NT2/D1 (cell line): ENCODE data around the gene TSPAN32.

ENCODE experiments used
- SUZ12 ChIP-seq: IDR thresholded peaks from 2 replicates; pipeline ENCODE4 v1.6.1; 2011; ENCODE audit not compliant: insufficient read length, insufficient read depth; ENCODE audit errors: extremely low read depth
- ZNF274 ChIP-seq: IDR thresholded peaks from 2 replicates; pipeline ENCODE4 v1.6.1; 2011; ENCODE audit warnings: mild to moderate bottlenecking, low read depth, low read length

DNA sequence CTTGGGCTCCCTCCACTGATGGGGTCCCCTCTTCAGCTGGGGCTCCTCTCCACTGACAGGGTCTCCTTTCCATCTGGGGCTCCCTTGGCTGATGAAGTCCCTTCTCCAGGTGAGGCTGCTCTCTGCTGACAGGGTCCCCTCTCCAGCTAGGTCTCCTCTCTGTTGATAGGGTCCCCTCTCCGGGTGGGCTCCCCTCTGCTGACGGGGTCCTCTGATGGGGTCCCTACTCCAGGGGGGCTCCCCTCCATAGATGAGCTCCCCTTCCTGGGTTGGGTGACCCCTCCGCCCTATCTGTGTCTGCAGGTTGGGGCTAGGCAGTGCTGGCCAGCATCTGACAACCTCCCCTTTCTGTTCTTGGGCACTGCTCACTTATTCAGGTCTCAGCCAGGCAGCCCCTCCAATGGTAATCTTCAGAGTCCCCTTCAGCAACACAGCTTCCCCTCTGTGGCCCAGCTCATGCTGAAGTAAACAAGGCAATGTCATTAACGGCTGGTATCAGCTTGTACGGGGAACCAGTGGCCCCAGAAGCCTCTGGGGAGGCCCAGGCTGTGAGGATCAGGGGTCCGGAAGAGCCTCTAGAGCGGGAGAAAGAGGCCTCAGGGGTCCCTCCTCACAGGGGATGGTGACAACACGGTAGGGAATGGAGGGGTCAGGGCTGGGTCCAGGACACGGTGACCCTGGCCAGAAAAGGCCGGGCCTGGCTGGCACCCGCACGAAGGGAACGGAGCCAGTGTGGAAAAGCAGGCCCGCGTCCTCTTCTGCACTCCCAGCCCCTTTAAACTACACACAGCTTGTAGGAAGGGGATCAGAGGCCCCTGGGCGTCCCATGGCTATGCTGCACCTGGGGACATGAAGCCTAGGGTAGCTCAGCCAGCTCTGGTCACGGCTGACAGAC is 65.7 kb downstream of the TSPAN32 start:
- no peak for TF ChIP-seq SUZ12
- TF ChIP-seq ZNF274, result no peak
